ENCODE measurements around the gene TTC3. TPM values are rescaled to one million over a fixed set of nuclear protein-coding genes. Genes with fewer than 3 reads are reported as not detected.

TTC3 gene
- total and polyA plus RNA-seq, 2 donors (not counting 1 experiment from before 2014, with no cell fraction given), result 42.0 to 163 TPM

DNA sequence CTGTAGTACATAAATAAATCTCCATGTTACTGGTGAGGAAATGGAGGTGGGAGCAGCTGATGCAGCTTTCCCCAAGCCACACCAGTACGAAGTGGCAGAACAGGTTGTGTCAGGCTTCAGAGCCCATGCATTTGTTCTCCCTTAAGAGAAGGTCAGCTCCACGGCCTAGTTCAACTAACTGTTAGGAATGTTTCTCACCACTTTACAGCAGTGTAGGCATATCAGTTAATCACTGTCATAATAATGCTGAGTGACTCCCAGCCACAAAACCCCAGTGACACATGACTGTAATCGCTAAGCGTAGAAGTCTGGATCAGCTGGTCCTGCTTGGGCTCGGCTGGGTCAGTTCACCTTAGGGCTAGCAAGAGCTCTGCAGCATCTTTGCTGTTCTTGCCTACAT is 103.7 kb downstream of the TTC3 start:
- Mint-ChIP-seq H3K4me3 (no peak overlapping the region), H3K4me1 (no peaks in the 10 kb centered on the region), H3K27ac (no peak overlapping the region), H3K27me3 (no peaks in the 10 kb centered on the region), H3K9me3 (ENCODE audit: insufficient read depth) (no peaks in the 10 kb centered on the region)
- Histone ChIP-seq H3K9ac (ENCODE audit: low read length) (no peak overlapping the region), H3K79me2 (ENCODE audit: control insufficient read depth, insufficient read depth, low read length) (no peaks in the 10 kb centered on the region), H2AFZ (ENCODE audit: insufficient read depth, low read depth, low read length, poor library complexity, severe bottlenecking) (no peak overlapping the region), H3K27me3 (replicated peaks in 1 of 4; ENCODE audit: control extremely low read depth in 1 of 4, control insufficient read depth in 3 of 4, insufficient read depth in 4 of 4, low read length in 3 of 4) (no peaks in the 10 kb centered on the region), H3K27ac (ENCODE audit: low read length in 2 of 2) (no peak overlapping the region), H3K4me2 (replicated peaks; ENCODE audit: low read depth, low read length, poor library complexity, severe bottlenecking) (no peak overlapping the region), H4K20me1 (ENCODE audit: control insufficient read depth, insufficient read depth, low read length, poor library complexity, severe bottlenecking) (no peaks in the 10 kb centered on the region), H3K4me3 (ENCODE audit: control extremely low read depth in 1 of 5, extremely low read depth in 1 of 5, insufficient read depth in 1 of 5, low read depth in 2 of 5, low read length in 4 of 5) (no peak overlapping the region), H3K36me3 (replicated peaks in 1 of 2; ENCODE audit: control extremely low read depth in 1 of 2, control insufficient read depth in 1 of 2, extremely low read depth in 1 of 2, insufficient read depth in 2 of 2, low read length in 1 of 2) (peaks cover 12 to 78% of the 10 kb centered on the region in 2 experiments), H3K9me3 (ENCODE audit: control extremely low read depth in 1 of 3, control insufficient read depth in 2 of 3, insufficient read depth in 1 of 3, low read length in 2 of 3) (peaks cover 0 to 7% (median 4%) of the 10 kb centered on the region in 3 donors), H3K4me1 (ENCODE audit: control insufficient read depth in 2 of 2, insufficient read depth in 2 of 2, low read length in 2 of 2) (no peaks in the 10 kb centered on the region)
- intact Hi-C loops (cut with micrococcal nuclease), result no loop called here
- ATAC-seq (ENCODE audit: low read depth) (no peak), DNase-seq (no peak)
- ChIA-PET CTCF (interaction anchor here (1.0 kb wide), 1 partner anchor 46 kb away, joined by 3 read pairs; no protein-coding TSS in a partner anchor), POLR2A (no interaction called here)
- no peak for TF ChIP-seq EZH2 (IDR thresholded peaks at IDR 0.05; ENCODE audit: borderline replicate concordance, insufficient read depth, low read depth, low read length, poor library complexity, severe bottlenecking)
- TF ChIP-seq, protein P1, sequence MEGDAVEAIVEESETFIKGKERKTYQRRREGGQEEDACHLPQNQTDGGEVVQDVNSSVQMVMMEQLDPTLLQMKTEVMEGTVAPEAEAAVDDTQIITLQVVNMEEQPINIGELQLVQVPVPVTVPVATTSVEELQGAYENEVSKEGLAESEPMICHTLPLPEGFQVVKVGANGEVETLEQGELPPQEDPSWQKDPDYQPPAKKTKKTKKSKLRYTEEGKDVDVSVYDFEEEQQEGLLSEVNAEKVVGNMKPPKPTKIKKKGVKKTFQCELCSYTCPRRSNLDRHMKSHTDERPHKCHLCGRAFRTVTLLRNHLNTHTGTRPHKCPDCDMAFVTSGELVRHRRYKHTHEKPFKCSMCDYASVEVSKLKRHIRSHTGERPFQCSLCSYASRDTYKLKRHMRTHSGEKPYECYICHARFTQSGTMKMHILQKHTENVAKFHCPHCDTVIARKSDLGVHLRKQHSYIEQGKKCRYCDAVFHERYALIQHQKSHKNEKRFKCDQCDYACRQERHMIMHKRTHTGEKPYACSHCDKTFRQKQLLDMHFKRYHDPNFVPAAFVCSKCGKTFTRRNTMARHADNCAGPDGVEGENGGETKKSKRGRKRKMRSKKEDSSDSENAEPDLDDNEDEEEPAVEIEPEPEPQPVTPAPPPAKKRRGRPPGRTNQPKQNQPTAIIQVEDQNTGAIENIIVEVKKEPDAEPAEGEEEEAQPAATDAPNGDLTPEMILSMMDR (IDR thresholded peaks at IDR 0.05), result no peak
- WGBS (ENCODE audit: insufficient coverage), result 86% methylated on average over 5 of the region's 5 CpGs

- no peak overlapping the region for H3K4me2 ChIP-seq (replicated peaks; ENCODE audit: low read depth, low read length, poor library complexity, severe bottlenecking)
- Mint-ChIP-seq H3K4me3 (no peak overlapping the region), H3K9me3 (ENCODE audit: insufficient read depth) (no peaks in the 10 kb centered on the region), H3K27me3 (no peaks in the 10 kb centered on the region), H3K4me1 (no peaks in the 10 kb centered on the region), H3K27ac (no peak overlapping the region)
- no peaks in the 10 kb centered on the region for H3K27me3 ChIP-seq (replicated peaks in 1 of 4; ENCODE audit: control extremely low read depth in 1 of 4, control insufficient read depth in 3 of 4, insufficient read depth in 4 of 4, low read length in 3 of 4)
- no peak overlapping the region for H3K9ac ChIP-seq (ENCODE audit: low read length)
- no peak for TF ChIP-seq EZH2 (IDR thresholded peaks at IDR 0.05; ENCODE audit: borderline replicate concordance, insufficient read depth, low read depth, low read length, poor library complexity, severe bottlenecking)
- TF ChIP-seq, protein P1 (IDR thresholded peaks at IDR 0.05), result no peak
- H3K27ac ChIP-seq (ENCODE audit: low read length in 2 of 2), result no peak overlapping the region
- H2AFZ ChIP-seq (ENCODE audit: insufficient read depth, low read depth, low read length, poor library complexity, severe bottlenecking), result no peak overlapping the region
- no peaks in the 10 kb centered on the region for H3K4me1 ChIP-seq (ENCODE audit: control insufficient read depth in 2 of 2, insufficient read depth in 2 of 2, low read length in 2 of 2)
- no peak for ATAC-seq (ENCODE audit: low read depth)
- H3K79me2 ChIP-seq (ENCODE audit: control insufficient read depth, insufficient read depth, low read length), result no peaks in the 10 kb centered on the region
- 93% methylated on average over 2 of the region's 3 CpGs for WGBS (ENCODE audit: insufficient coverage)
- H4K20me1 ChIP-seq (ENCODE audit: control insufficient read depth, insufficient read depth, low read length, poor library complexity, severe bottlenecking), result no peaks in the 10 kb centered on the region
- no peak for DNase-seq
- peaks cover 11 to 59% of the 10 kb centered on the region in 2 experiments for H3K36me3 ChIP-seq (replicated peaks in 1 of 2; ENCODE audit: control extremely low read depth in 1 of 2, control insufficient read depth in 1 of 2, extremely low read depth in 1 of 2, insufficient read depth in 2 of 2, low read length in 1 of 2)
- ChIA-PET POLR2A (no interaction called here), CTCF (no interaction called here)
- H3K4me3 ChIP-seq (ENCODE audit: control extremely low read depth in 1 of 5, extremely low read depth in 1 of 5, insufficient read depth in 1 of 5, low read depth in 2 of 5, low read length in 4 of 5), result no peak overlapping the region
- intact Hi-C loops (cut with micrococcal nuclease), result no loop called here
- peaks cover 0 to 7% (median 4%) of the 10 kb centered on the region in 3 donors for H3K9me3 ChIP-seq (ENCODE audit: control extremely low read depth in 1 of 3, control insufficient read depth in 2 of 3, insufficient read depth in 1 of 3, low read length in 2 of 3)
Measured at GRCh38 chr21:37181059-37181458, 108.0 kb downstream of the TTC3 start.

Data from B cell (primary cell).